Endothelial cell (in vitro differentiated cells): ENCODE measurements around the gene ZNF579. TPM values are rescaled to one million over a fixed set of nuclear protein-coding genes. Genes with fewer than 3 reads are reported as not detected.

ENCODE experiments used
- DNase-seq: peaks from one replicate; pipeline ENCODE4 v3.0.0; 2021; ENCODE audit warnings: low spot score
- H3K27ac Mint-ChIP-seq: one replicate; pipeline ENCODE4 v1.8.0; 2021; ENCODE audit warnings: mixed read lengths, inconsistent platforms; ENCODE audit not compliant: unreplicated experiment
- H3K27me3 Mint-ChIP-seq: one replicate; pipeline ENCODE4 v1.8.0; 2021; ENCODE audit warnings: mild to moderate bottlenecking, moderate library complexity, mixed read lengths, inconsistent platforms; ENCODE audit not compliant: unreplicated experiment
- H3K36me3 Mint-ChIP-seq: one replicate; pipeline ENCODE4 v1.8.0; 2021; ENCODE audit warnings: mild to moderate bottlenecking, low read depth, mixed read lengths, inconsistent platforms; ENCODE audit not compliant: unreplicated experiment
- H3K4me1 Mint-ChIP-seq: one replicate; pipeline ENCODE4 v1.8.0; 2021; ENCODE audit warnings: mild to moderate bottlenecking, mixed read lengths, inconsistent platforms; ENCODE audit not compliant: unreplicated experiment
- H3K4me3 Mint-ChIP-seq: one replicate; pipeline ENCODE4 v1.8.0; 2021; ENCODE audit warnings: mild to moderate bottlenecking, mixed read lengths, inconsistent platforms; ENCODE audit not compliant: unreplicated experiment
- H3K9me3 Mint-ChIP-seq: one replicate; pipeline ENCODE4 v1.8.0; 2021; ENCODE audit warnings: mixed read lengths, inconsistent platforms; ENCODE audit not compliant: unreplicated experiment
- CTCF ChIP-seq: fragments of 200-600 bp; sonication (generic); IDR thresholded peaks from one replicate; pipeline ENCODE4 v1.5.0; 2021; ENCODE audit warnings: antibody characterized with exemption; ENCODE audit not compliant: unreplicated experiment
- long read RNA-seq: library from polyadenylated mRNA; unstranded; transcript quantifications from one replicate; pipeline ENCODE4 v2.0.0, GENCODE V29; 2020; ENCODE audit not compliant: unreplicated experiment
- total RNA-seq: library from RNA; stranded (reverse); fragmentation: NEBNext Ultra II Directional; extraction: Animal tissue kit (Norgen Biotek cat#: 25700); gene quantifications from one replicate; pipeline ENCODE4 v1.2.1, GENCODE V29; 2021; ENCODE audit not compliant: unreplicated experiment

The ZNF579 gene
- 36.4 TPM for total RNA-seq
- long read RNA-seq = 0 reads

GRCh38 chr19:55580628-55581144 is at the start of gene ZNF579:
Gene ZNF579 (minus strand): TSS chr19:55580848. CDS start chr19:55579639, 1,209 bp downstream.
- peak; percentile 83 for DNase-seq
- Mint-ChIP-seq H3K9me3 (no peaks in the 10 kb centered on the region), H3K36me3 (peaks cover 27% of the 10 kb centered on the region), H3K4me3 (peak within 1 kb of the TSS; percentile 98), H3K27ac (peak within 1 kb of the TSS; percentile 89), H3K27me3 (peaks cover 12% of the 10 kb centered on the region), H3K4me1 (peaks cover 28% of the 10 kb centered on the region)
- no peak for TF ChIP-seq CTCF

- H3K27me3 Mint-ChIP-seq = peaks cover 7% of the 10 kb centered on the region
- H3K4me1 Mint-ChIP-seq = peaks cover 16% of the 10 kb centered on the region
- no peak for DNase-seq
- H3K9me3 Mint-ChIP-seq = no peaks in the 10 kb centered on the region
- H3K4me3 Mint-ChIP-seq = no peak overlapping the region
- no peak overlapping the region for H3K27ac Mint-ChIP-seq
- TF ChIP-seq CTCF = no peak
- H3K36me3 Mint-ChIP-seq = peaks cover 7% of the 10 kb centered on the region
Observed at GRCh38 chr19:55626350-55626749, 45.7 kb upstream of the ZNF579 start.

- H3K4me1 Mint-ChIP-seq = peaks cover 16% of the 10 kb centered on the region
- H3K27ac Mint-ChIP-seq = peak overlapping the region; percentile 74
- no peaks in the 10 kb centered on the region for H3K9me3 Mint-ChIP-seq
- H3K4me3 Mint-ChIP-seq = peak overlapping the region; percentile 89
- peaks cover 7% of the 10 kb centered on the region for H3K27me3 Mint-ChIP-seq
- no peak for TF ChIP-seq CTCF
- no peak for DNase-seq
- H3K36me3 Mint-ChIP-seq = peaks cover 7% of the 10 kb centered on the region
Observed at GRCh38 chr19:55625004-55625326, 44.3 kb upstream of the ZNF579 start.

GRCh38 chr19:55624109-55625003 is 43.7 kb upstream of the ZNF579 start, which contains the start of gene ZNF784:
Gene ZNF784 (minus strand): TSS chr19:55624566. CDS start chr19:55624561, 5 bp downstream.
- Mint-ChIP-seq H3K36me3 (peaks cover 7% of the 10 kb centered on the region), H3K4me1 (peaks cover 16% of the 10 kb centered on the region), H3K4me3 (peak within 1 kb of the TSS; percentile 89), H3K27ac (peak within 1 kb of the TSS; percentile 74), H3K27me3 (peaks cover 7% of the 10 kb centered on the region), H3K9me3 (no peaks in the 10 kb centered on the region)
- peak; percentile 97 for DNase-seq
- no peak for TF ChIP-seq CTCF

- Mint-ChIP-seq H3K4me1 (peaks cover 16% of the 10 kb centered on the region), H3K36me3 (peaks cover 7% of the 10 kb centered on the region), H3K4me3 (peak overlapping the region; percentile 89), H3K9me3 (no peaks in the 10 kb centered on the region), H3K27ac (peak overlapping the region; percentile 74), H3K27me3 (peaks cover 7% of the 10 kb centered on the region)
- no peak for DNase-seq
- no peak for TF ChIP-seq CTCF
Observed at GRCh38 chr19:55623561-55623960, 42.9 kb upstream of the ZNF579 start.
